ENCODE data around the gene UGGT2. TPM values are rescaled to one million over a fixed set of nuclear protein-coding genes. Genes with fewer than 3 reads are reported as not detected.
"Not testable (repeated sequence)": the region's sequence is repeated elsewhere in the genome, so short reads cannot be mapped to it uniquely, and the experiment has no call there.

Gene UGGT2
- total RNA-seq, 2 donors from 2014 or later, result 37.2 to 40.9 TPM

DNA sequence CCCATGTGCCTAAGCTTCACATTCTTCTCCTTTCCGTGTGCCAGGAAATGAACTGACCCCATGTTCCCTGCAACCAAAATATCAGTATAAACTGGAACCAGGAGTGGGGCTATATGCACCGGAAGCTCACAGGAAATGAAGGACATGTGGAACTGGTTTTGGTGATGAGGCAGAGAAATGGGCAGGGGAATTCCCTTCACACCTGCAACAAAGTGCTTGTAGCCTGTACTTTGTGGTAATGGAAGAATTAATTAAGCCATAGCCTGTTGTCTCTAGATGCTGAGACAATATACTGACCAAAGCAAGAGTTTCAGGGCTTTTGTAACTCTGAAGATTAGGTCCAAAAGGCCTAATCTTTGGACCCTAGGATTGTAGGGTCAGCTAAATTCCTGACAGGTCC, 15.5 kb upstream of the UGGT2 start:
- H3K27ac Mint-ChIP-seq, result no peak overlapping the region
- no peaks in the 10 kb centered on the region for H3K9me3 Mint-ChIP-seq
- no peaks in the 10 kb centered on the region for H3K36me3 Mint-ChIP-seq (ENCODE audit: low read depth)
- DNase-seq, result no peak
- TF ChIP-seq CTCF (conservative IDR thresholded peaks at IDR 0.05), result no peak
- H3K4me1 Mint-ChIP-seq, result peaks cover 17% of the 10 kb centered on the region
- H3K4me1 ChIP-seq (ENCODE audit: control insufficient read depth, insufficient read depth, low read length), result peaks cover 3% of the 10 kb centered on the region
- no peak overlapping the region for H3K4me3 Mint-ChIP-seq
- H3K27me3 Mint-ChIP-seq (ENCODE audit: insufficient read depth), result peaks cover 2% of the 10 kb centered on the region
- WGBS, 2 experiments (ENCODE audit: insufficient coverage in 1 of 2, insufficient read length in 1 of 2), result 88 to 95% methylated on average over 2 of the region's 2 CpGs
- H3K27me3 ChIP-seq (ENCODE audit: control insufficient read depth, insufficient read depth, low read length, poor library complexity, severe bottlenecking), result no peaks in the 10 kb centered on the region
- H3K36me3 ChIP-seq (ENCODE audit: control insufficient read depth, insufficient read depth, low read length), result no peaks in the 10 kb centered on the region
- H3K9me3 ChIP-seq (ENCODE audit: control insufficient read depth, low read length), result no peaks in the 10 kb centered on the region
- no peak overlapping the region for H3K4me3 ChIP-seq (ENCODE audit: low read length)
- no peak overlapping the region for H3K27ac ChIP-seq (ENCODE audit: low read depth, low read length)
- H3K9ac ChIP-seq (ENCODE audit: extremely low read depth, low read length, poor library complexity, severe bottlenecking), result no peak overlapping the region

- H3K9me3 Mint-ChIP-seq, result no peaks in the 10 kb centered on the region
- Histone ChIP-seq H3K4me1 (ENCODE audit: control insufficient read depth, insufficient read depth, low read length) (peaks cover under 1% of the 10 kb centered on the region), H3K36me3 (ENCODE audit: control insufficient read depth, insufficient read depth, low read length) (no peaks in the 10 kb centered on the region), H3K27me3 (ENCODE audit: control insufficient read depth, insufficient read depth, low read length, poor library complexity, severe bottlenecking) (no peaks in the 10 kb centered on the region), H3K4me3 (ENCODE audit: low read length) (no peak overlapping the region), H3K27ac (ENCODE audit: low read depth, low read length) (no peak overlapping the region), H3K9me3 (ENCODE audit: control insufficient read depth, low read length) (no peaks in the 10 kb centered on the region), H3K9ac (ENCODE audit: extremely low read depth, low read length, poor library complexity, severe bottlenecking) (no peak overlapping the region)
- peaks cover 7% of the 10 kb centered on the region for H3K4me1 Mint-ChIP-seq
- peaks cover 3% of the 10 kb centered on the region for H3K27me3 Mint-ChIP-seq (ENCODE audit: insufficient read depth)
- H3K36me3 Mint-ChIP-seq (ENCODE audit: low read depth), result no peaks in the 10 kb centered on the region
- no peak overlapping the region for H3K27ac Mint-ChIP-seq
- WGBS, 2 experiments (ENCODE audit: insufficient coverage in 1 of 2, insufficient read length in 1 of 2), result 92 to 100% methylated on average over 1 to 2 of the region's 2 CpGs
- H3K4me3 Mint-ChIP-seq, result no peak overlapping the region
- DNase-seq, result no peak
- no peak for TF ChIP-seq CTCF (conservative IDR thresholded peaks at IDR 0.05)
These were observed 12.6 kb upstream of the UGGT2 start for GRCh38 chr13:96065849-96066248.

GRCh38 chr13:96052656-96053002, 572 bp downstream of the UGGT2 start:
- Mint-ChIP-seq H3K27me3 (ENCODE audit: insufficient read depth) (peaks cover 4% of the 10 kb centered on the region), H3K36me3 (ENCODE audit: low read depth) (peaks cover 20% of the 10 kb centered on the region), H3K9me3 (peaks cover 12% of the 10 kb centered on the region), H3K4me1 (peaks cover 5% of the 10 kb centered on the region), H3K27ac (peak overlapping the region; percentile 94), H3K4me3 (peak overlapping the region; percentile 79)
- Histone ChIP-seq H3K27me3 (ENCODE audit: control insufficient read depth, insufficient read depth, low read length, poor library complexity, severe bottlenecking) (no peaks in the 10 kb centered on the region), H3K4me3 (ENCODE audit: low read length) (peak overlapping the region; percentile 97), H3K4me1 (ENCODE audit: control insufficient read depth, insufficient read depth, low read length) (no peaks in the 10 kb centered on the region), H3K9me3 (ENCODE audit: control insufficient read depth, low read length) (no peaks in the 10 kb centered on the region), H3K27ac (ENCODE audit: low read depth, low read length) (no peak overlapping the region), H3K36me3 (ENCODE audit: control insufficient read depth, insufficient read depth, low read length) (no peaks in the 10 kb centered on the region), H3K9ac (ENCODE audit: extremely low read depth, low read length, poor library complexity, severe bottlenecking) (peak overlapping the region; percentile 75)
- WGBS, 2 experiments (ENCODE audit: insufficient coverage in 1 of 2, insufficient read length in 1 of 2), result 3 to 8% methylated on average over 6 to 12 of the region's 12 CpGs
- no peak for TF ChIP-seq CTCF (conservative IDR thresholded peaks at IDR 0.05)
- DNase-seq, result no peak

DNA sequence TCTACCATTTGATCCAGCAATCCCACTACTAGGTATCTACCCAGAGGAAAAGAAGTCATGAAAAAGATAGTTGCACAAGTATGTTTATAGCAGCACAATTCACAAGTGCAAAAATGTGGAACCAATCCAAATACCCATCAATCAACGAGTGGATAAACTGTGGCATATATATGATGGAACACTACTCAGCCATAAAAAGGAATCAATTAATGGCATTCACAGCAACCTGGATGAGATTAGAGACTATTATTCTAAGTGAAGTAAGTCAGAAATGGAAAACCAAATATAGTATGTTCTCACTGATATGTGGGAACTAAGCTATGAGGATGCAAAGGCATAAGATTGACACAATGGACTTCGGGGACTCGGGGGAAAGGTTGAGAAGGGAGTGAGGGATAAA, 1.3 kb downstream of the UGGT2 start:
- peaks cover 19% of the 10 kb centered on the region for H3K9me3 Mint-ChIP-seq
- H3K4me3 ChIP-seq (ENCODE audit: low read length), result peak overlapping the region; percentile 97
- H3K36me3 ChIP-seq (ENCODE audit: control insufficient read depth, insufficient read depth, low read length); H3K27me3 ChIP-seq (ENCODE audit: control insufficient read depth, insufficient read depth, low read length, poor library complexity, severe bottlenecking); H3K27me3 Mint-ChIP-seq (ENCODE audit: insufficient read depth); H3K9me3 ChIP-seq (ENCODE audit: control insufficient read depth, low read length); H3K9ac ChIP-seq (ENCODE audit: extremely low read depth, low read length, poor library complexity, severe bottlenecking); H3K4me1 ChIP-seq (ENCODE audit: control insufficient read depth, insufficient read depth, low read length); H3K4me1 Mint-ChIP-seq; DNase-seq; H3K27ac ChIP-seq (ENCODE audit: low read depth, low read length); H3K27ac Mint-ChIP-seq: not testable (repeated sequence)
- peak overlapping the region; percentile 79 for H3K4me3 Mint-ChIP-seq
- H3K36me3 Mint-ChIP-seq (ENCODE audit: low read depth), result peaks cover 21% of the 10 kb centered on the region
- 95 to 100% methylated on average over 1 to 3 of the region's 3 CpGs for WGBS, 2 experiments (ENCODE audit: insufficient coverage in 1 of 2, insufficient read length in 1 of 2)

DNA sequence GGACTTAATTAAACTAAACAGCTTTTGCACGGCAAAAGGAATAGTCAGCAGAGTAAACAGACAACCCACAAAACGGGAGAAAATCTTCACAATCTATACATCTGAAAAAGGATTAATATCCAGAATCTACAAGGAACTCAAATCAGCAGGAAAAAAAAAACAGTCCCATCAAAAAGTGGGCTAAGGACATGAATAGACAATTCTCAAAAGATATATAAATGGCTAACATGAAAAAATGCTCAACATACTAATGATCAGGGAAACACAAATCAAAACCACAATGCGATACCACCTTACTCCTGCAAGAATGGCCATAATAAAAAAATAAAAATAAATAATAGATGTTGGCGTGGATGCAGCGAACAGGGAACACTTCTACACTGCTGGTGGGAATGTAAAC, 1.7 kb downstream of the UGGT2 start:
- H3K9me3 Mint-ChIP-seq, result peaks cover 24% of the 10 kb centered on the region
- H3K4me3 Mint-ChIP-seq; H3K27ac Mint-ChIP-seq; H3K4me3 ChIP-seq (ENCODE audit: low read length); H3K9ac ChIP-seq (ENCODE audit: extremely low read depth, low read length, poor library complexity, severe bottlenecking); H3K9me3 ChIP-seq (ENCODE audit: control insufficient read depth, low read length); H3K36me3 ChIP-seq (ENCODE audit: control insufficient read depth, insufficient read depth, low read length); H3K27me3 Mint-ChIP-seq (ENCODE audit: insufficient read depth); H3K4me1 Mint-ChIP-seq; DNase-seq; H3K4me1 ChIP-seq (ENCODE audit: control insufficient read depth, insufficient read depth, low read length); H3K27me3 ChIP-seq (ENCODE audit: control insufficient read depth, insufficient read depth, low read length, poor library complexity, severe bottlenecking); H3K27ac ChIP-seq (ENCODE audit: low read depth, low read length): not testable (repeated sequence)
- H3K36me3 Mint-ChIP-seq (ENCODE audit: low read depth), result peaks cover 25% of the 10 kb centered on the region
- WGBS, 2 experiments (ENCODE audit: insufficient coverage in 1 of 2, insufficient read length in 1 of 2), result 75 to 100% methylated on average over 2 to 4 of the region's 5 CpGs

Data from endodermal cell (in vitro differentiated cells).